HepG2 (cell line): ENCODE results near the gene SOBP. TPM values are rescaled to one million over a fixed set of nuclear protein-coding genes. Genes with fewer than 3 reads are reported as not detected.

Experiments
- ATAC-seq: fragments of 200-7000 bp; cut with Tn5 transposase; 3 replicates; pipeline ENCODE4 v1.9.1; 2020; ENCODE audit warnings: mild to moderate bottlenecking, moderate library complexity
- BruUV-seq: library from RNA; stranded (reverse); fragments of 400-500 nt; replicated peaks from 2 replicates; lab custom pipeline; 2021; lab: Mats Ljungman, UMichigan
- CTCF ChIA-PET: fragments of 300-600 bp; formaldehyde crosslinking; extraction: SDS; loops from one replicate; lab custom pipeline; 2021; ENCODE audit warnings: low total read pairs, inconsistent platforms, low intra/inter-chr PET ratio; lab: Yijun Ruan, JAX
- POLR2A ChIA-PET: fragments of 350-600 bp; sonication (Branson Sonifier 250); formaldehyde crosslinking; loops from one replicate; lab custom pipeline; 2020; ENCODE audit warnings: antibody characterized with exemption, inconsistent platforms; lab: Yijun Ruan, JAX
- DNase-seq: peaks from one replicate; pipeline ENCODE4 v3.0.0-alpha.2; 2015; ENCODE audit warnings: low spot score
- FAIRE-seq: peaks from 3 replicates; lab custom pipeline; 2011; peaks lifted over from hg19 to GRCh38; lab: Jason Lieb, UNC
- H2AFZ ChIP-seq: one replicate; pipeline ENCODE4 v1.6.1; 2011; ENCODE audit warnings: low read length, inconsistent platforms
- H3K27ac ChIP-seq: fragments of 300-600 bp; 3 replicates; pipeline ENCODE4 v1.8.0; 2011; ENCODE audit warnings: mixed run types, mild to moderate bottlenecking, mixed read lengths, low read length, inconsistent platforms; ENCODE audit not compliant: insufficient read depth; ENCODE audit errors: extremely low read length
- H3K27me3 ChIP-seq, 2 experiments: fragments of 200-600 bp in 1 of 2; 2 replicates in 1 of 2; 3 replicates in 1 of 2; pipeline versions ENCODE4 v1.6.0 to v1.8.0; 2011; ENCODE audit warnings: low read length in 2 of 2, mild to moderate bottlenecking in 2 of 2, moderate library complexity in 2 of 2, inconsistent platforms in 1 of 2; ENCODE audit not compliant: insufficient read depth in 2 of 2, control insufficient read depth in 1 of 2
- H3K36me3 ChIP-seq, 2 experiments: fragments of 200-600 bp in 1 of 2; replicated peaks in 1 of 2; 2 replicates in 1 of 2; 3 replicates in 1 of 2; pipeline versions ENCODE4 v1.5.1 to v1.8.0; 2011; ENCODE audit warnings: low read length in 2 of 2, inconsistent platforms in 1 of 2; ENCODE audit not compliant: insufficient read depth in 2 of 2, control insufficient read depth in 1 of 2
- H3K4me1 ChIP-seq: 2 replicates; pipeline ENCODE4 v1.5.1; 2012; ENCODE audit warnings: low read length, inconsistent platforms; ENCODE audit not compliant: insufficient read depth
- H3K4me2 ChIP-seq: 2 replicates; pipeline ENCODE4 v1.6.0; 2011; ENCODE audit warnings: low read depth, low read length, inconsistent platforms
- H3K4me3 ChIP-seq, 3 experiments: fragments of 200-600 bp in 1 of 3; sonication (generic), shearing (Covaris generic) in 1 of 3; replicated peaks in 1 of 3; 2 replicates each; pipeline ENCODE4 v1.5.1; 2011 to 2016; ENCODE audit warnings: low read length in 3 of 3, inconsistent platforms in 2 of 3, low read depth in 2 of 3, mild to moderate bottlenecking in 2 of 3, control low read depth in 1 of 3, mixed read lengths in 1 of 3; ENCODE audit not compliant: insufficient read depth in 1 of 3
- H3K79me2 ChIP-seq: one replicate; pipeline ENCODE4 v1.6.1; 2011; ENCODE audit warnings: low read length, inconsistent platforms; ENCODE audit not compliant: insufficient read depth
- H3K9ac ChIP-seq: 2 replicates; pipeline ENCODE4 v1.6.0; 2011; ENCODE audit warnings: mild to moderate bottlenecking, low read depth, low read length, inconsistent platforms; ENCODE audit not compliant: insufficient read depth
- H3K9me3 ChIP-seq: 2 replicates; pipeline ENCODE4 v1.5.1; 2012; ENCODE audit warnings: mild to moderate bottlenecking, low read length
- H4K20me1 ChIP-seq: 2 replicates; pipeline ENCODE4 v1.6.0; 2011; ENCODE audit warnings: inconsistent platforms, mild to moderate bottlenecking, low read length, moderate library complexity; ENCODE audit not compliant: insufficient read depth
- PPARG ChIP-seq: conservative IDR thresholded peaks from 2 replicates; pipeline ENCODE4 v1.6.1; 2016; ENCODE audit warnings: missing biosample characterization, missing genetic modification reagents
- RBM39 ChIP-seq: fragments of 200-400 bp; formaldehyde crosslinking; IDR thresholded peaks from one replicate; pipeline ENCODE4 v1.6.1; 2018; ENCODE audit warnings: antibody characterized with exemption, mild to moderate bottlenecking, low read depth, low read length; ENCODE audit not compliant: poor library complexity, severe bottlenecking
- ZNF224 ChIP-seq: sonication (generic); formaldehyde crosslinking; IDR thresholded peaks from 2 replicates; pipeline ENCODE4 v1.5.0; 2020; ENCODE audit warnings: mild to moderate bottlenecking, missing genetic modification reagents
- ZNF615 ChIP-seq: sonication (generic); formaldehyde crosslinking; IDR thresholded peaks from 2 replicates; pipeline ENCODE4 v1.5.0; 2020; ENCODE audit warnings: mild to moderate bottlenecking, missing genetic modification reagents, borderline replicate concordance
- ZNF629 ChIP-seq: sonication (generic); formaldehyde crosslinking; conservative IDR thresholded peaks from 2 replicates; pipeline ENCODE4 v1.5.0; 2020; ENCODE audit warnings: missing genetic modification reagents
- WGBS: methylation state at CpG from one replicate; pipeline ENCODE4 v1.1.6; 2017; ENCODE audit warnings: low lambda C conversion rate; 5-methylcytosine and 5-hydroxymethylcytosine counted together
- in situ Hi-C: cut with HindIII; loops from 2 replicates; pipeline ENCODE4 v1.10.0; 2017; ENCODE audit warnings: low pct_unique_long_range_greater_than_20kb; ENCODE audit not compliant: extremely low pct_ligation_motif_present
- intact Hi-C: fragments of 100-400 bp; cut with micrococcal nuclease; formaldehyde crosslinking; loops from one replicate; pipeline ENCODE4 v1.10.0; 2022; ENCODE audit not compliant: unreplicated experiment
- polyA plus RNA-seq, 8 experiments: library from polyadenylated mRNA; depleted of rRNA in 3 of 8; stranded (reverse) in 7 of 8; unstranded in 1 of 8; fragments of >200 nt; fragmentation: Illumina TruSeq in 4 of 8; extraction: Trizol in 4 of 8; gene quantifications; 2 replicates each; pipeline versions ENCODE4 v1.2.1 to v1.2.3, GENCODE V29; 2011 to 2016; ENCODE audit warnings: low read depth in 4 of 8, missing spikeins in 1 of 8, mixed read lengths in 1 of 8; ENCODE audit not compliant: insufficient read depth in 1 of 8
- total RNA-seq, 5 experiments: library from RNA; depleted of rRNA; stranded (reverse); fragments of >200 nt; fragmentation: Illumina TruSeq; extraction: Trizol; gene quantifications; 2 replicates each; pipeline ENCODE4 v1.2.3, GENCODE V29; 2016; ENCODE audit warnings: low read depth in 1 of 5

SOBP gene
- total and polyA plus RNA-seq, 2 of the 13 experiments (the other 11 are each of a cell fraction or from before 2014, with no cell fraction given): 1.5 to 6.9 TPM

- BruUV-seq: no TSS peak
- H3K36me3 ChIP-seq: no peaks in the 10 kb centered on the region; a peak in 1 of 5 replicates
- H4K20me1 ChIP-seq: no peaks in the 10 kb centered on the region
- H3K4me3 ChIP-seq: no peak overlapping the region
- H3K4me2 ChIP-seq: no peak overlapping the region
- no peaks in the 10 kb centered on the region for H3K4me1 ChIP-seq
- in situ Hi-C loops: no loop called here
- DNase-seq: no peak
- 100% methylated on average over 2 of the region's 2 CpGs for WGBS
- H3K9me3 ChIP-seq: no peaks in the 10 kb centered on the region
- TF ChIP-seq ZNF615 (CRISPR knock-in tag) (no peak), ZNF629 (CRISPR knock-in tag) (peak; percentile 90)
- ChIA-PET POLR2A (no interaction called here), CTCF (no interaction called here)
- intact Hi-C loops: no loop called here
- H3K27me3 ChIP-seq: no peaks in the 10 kb centered on the region
- H3K9ac ChIP-seq: no peak overlapping the region
- no peak overlapping the region for H3K27ac ChIP-seq
- FAIRE-seq: no peak
- ATAC-seq: no peak
- no peak overlapping the region for H2AFZ ChIP-seq
- H3K79me2 ChIP-seq: no peaks in the 10 kb centered on the region
Measured at GRCh38 chr6:107646776-107647438, 157.0 kb downstream of the SOBP start.

DNA sequence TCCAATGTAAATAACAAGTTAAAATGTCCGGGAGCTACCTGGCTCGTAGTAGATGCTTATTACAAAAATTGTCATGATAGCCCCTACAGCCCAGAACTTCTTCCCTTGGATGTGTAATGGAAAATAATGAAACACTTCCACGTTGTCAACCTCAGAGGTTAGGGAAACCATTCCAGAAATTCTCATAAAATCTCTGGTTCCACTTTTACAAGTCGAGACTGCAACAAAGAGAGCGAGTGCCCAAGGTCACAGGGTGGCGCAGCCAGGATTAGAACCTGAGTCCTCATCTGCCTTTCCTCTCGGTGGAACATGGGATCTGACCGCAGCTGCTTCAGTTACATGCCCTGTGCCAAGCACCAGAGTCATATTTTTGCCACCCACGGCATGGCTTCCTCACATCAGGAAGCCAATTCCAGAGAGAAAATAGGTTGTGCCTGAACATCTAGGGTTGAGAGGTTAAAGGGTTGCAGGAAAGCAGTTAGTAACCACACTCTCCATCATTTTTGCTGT lies 157.6 kb downstream of the SOBP start:
- Histone ChIP-seq H3K27ac (no peak overlapping the region), H4K20me1 (no peaks in the 10 kb centered on the region), H3K4me3 (no peak overlapping the region), H3K4me2 (no peak overlapping the region), H3K4me1 (no peaks in the 10 kb centered on the region), H3K27me3 (no peaks in the 10 kb centered on the region), H2AFZ (no peak overlapping the region), H3K36me3 (no peaks in the 10 kb centered on the region; a peak in 1 of 5 replicates), H3K79me2 (no peaks in the 10 kb centered on the region), H3K9me3 (no peaks in the 10 kb centered on the region), H3K9ac (no peak overlapping the region)
- DNase-seq (no peak), ATAC-seq (no peak), FAIRE-seq (no peak)
- ChIA-PET POLR2A (no interaction called here), CTCF (no interaction called here)
- in situ Hi-C loops (no loop called here), intact Hi-C loops (no loop called here)
- TF ChIP-seq ZNF224 (CRISPR knock-in tag) (no peak), RBM39 (no peak), PPARG (CRISPR knock-in tag) (no peak)
- WGBS: 94% methylated on average over 9 of the region's 9 CpGs
- BruUV-seq: no TSS peak
